H9 (cell line): ENCODE measurements around the gene PRSS50. TPM values are rescaled to one million over a fixed set of nuclear protein-coding genes. Genes with fewer than 3 reads are reported as not detected.

Experiments used
- DNase-seq: peaks from one replicate; pipeline ENCODE4 v3.0.0-alpha.2; 2017
- H2AFZ ChIP-seq: one replicate; pipeline ENCODE4 v1.6.1; 2013; ENCODE audit warnings: mild to moderate bottlenecking, low read length, control low read depth, moderate library complexity
- H2AK5ac ChIP-seq: 2 replicates; pipeline ENCODE4 v1.6.1; 2013; ENCODE audit warnings: low read length, control low read depth, mixed read lengths; ENCODE audit not compliant: insufficient read length
- H2BK120ac ChIP-seq: one replicate; pipeline ENCODE4 v1.6.1; 2013; ENCODE audit warnings: low read depth, mild to moderate bottlenecking, low read length, control low read depth, inconsistent platforms; ENCODE audit not compliant: poor library complexity, severe bottlenecking
- H2BK12ac ChIP-seq: 2 replicates; pipeline ENCODE4 v1.6.1; 2013; ENCODE audit warnings: low read length, control low read depth, mixed read lengths, low read depth; ENCODE audit not compliant: insufficient read length
- H2BK15ac ChIP-seq: 2 replicates; pipeline ENCODE4 v1.6.1; 2013; ENCODE audit warnings: low read depth, low read length, control low read depth
- H2BK20ac ChIP-seq: one replicate; pipeline ENCODE4 v1.6.1; 2013; ENCODE audit warnings: low read depth, mild to moderate bottlenecking, low read length, control low read depth, inconsistent platforms; ENCODE audit not compliant: poor library complexity, severe bottlenecking
- H2BK5ac ChIP-seq: 2 replicates; pipeline ENCODE4 v1.6.1; 2013; ENCODE audit warnings: low read length, control low read depth, mixed read lengths; ENCODE audit not compliant: insufficient read length
- H3K14ac ChIP-seq: 2 replicates; pipeline ENCODE4 v1.6.1; 2013; ENCODE audit warnings: low read length, control low read depth; ENCODE audit not compliant: insufficient read depth
- H3K18ac ChIP-seq: 2 replicates; pipeline ENCODE4 v1.6.1; 2013; ENCODE audit warnings: low read depth, mild to moderate bottlenecking, mixed read lengths, low read length, control low read depth; ENCODE audit not compliant: insufficient read length
- H3K23ac ChIP-seq: 2 replicates; pipeline ENCODE4 v1.6.1; 2013; ENCODE audit warnings: low read length, control low read depth, mixed read lengths, low read depth; ENCODE audit not compliant: insufficient read length
- H3K23me2 ChIP-seq: 2 replicates; pipeline ENCODE4 v1.6.1; 2013; ENCODE audit warnings: low read depth, mild to moderate bottlenecking, mixed read lengths, low read length, control low read depth; ENCODE audit not compliant: insufficient read length, poor library complexity, severe bottlenecking
- H3K27ac ChIP-seq: 2 replicates; pipeline ENCODE4 v1.5.1; 2013; ENCODE audit warnings: low read length, control low read depth, mixed read lengths, low read depth; ENCODE audit not compliant: insufficient read length
- H3K27me3 ChIP-seq: 2 replicates; pipeline ENCODE4 v1.6.1; 2013; ENCODE audit warnings: low read length, control low read depth, inconsistent platforms; ENCODE audit not compliant: insufficient read depth
- H3K4ac ChIP-seq: 2 replicates; pipeline ENCODE4 v1.6.1; 2013; ENCODE audit warnings: low read depth, mild to moderate bottlenecking, control low read depth, inconsistent platforms, low read length, moderate library complexity
- H3K4me1 ChIP-seq: 2 replicates; pipeline ENCODE4 v1.6.1; 2013; ENCODE audit warnings: low read length, control low read depth, inconsistent platforms; ENCODE audit not compliant: insufficient read depth
- H3K4me2 ChIP-seq: 2 replicates; pipeline ENCODE4 v1.6.1; 2013; ENCODE audit warnings: low read length, control low read depth, mixed read lengths; ENCODE audit not compliant: insufficient read length, insufficient read depth
- H3K56ac ChIP-seq: 2 replicates; pipeline ENCODE4 v1.6.1; 2013; ENCODE audit warnings: low read depth, mild to moderate bottlenecking, mixed read lengths, low read length, control low read depth; ENCODE audit not compliant: insufficient read length
- H3K79me1 ChIP-seq: 2 replicates; pipeline ENCODE4 v1.6.1; 2013; ENCODE audit warnings: low read depth, mild to moderate bottlenecking, moderate library complexity, low read length, control low read depth, inconsistent platforms; ENCODE audit not compliant: insufficient read depth, poor library complexity, severe bottlenecking
- H3K79me2 ChIP-seq: 2 replicates; pipeline ENCODE4 v1.6.1; 2013; ENCODE audit warnings: low read length, control low read depth, inconsistent platforms; ENCODE audit not compliant: insufficient read depth
- H3K9ac ChIP-seq: 2 replicates; pipeline ENCODE4 v1.6.1; 2013; ENCODE audit warnings: low read length, control low read depth, mixed read lengths; ENCODE audit not compliant: insufficient read length; ENCODE audit errors: extremely low read depth
- H3K9me3 ChIP-seq: one replicate; pipeline ENCODE4 v1.6.1; 2013; ENCODE audit warnings: low read depth, low read length, inconsistent platforms; ENCODE audit not compliant: control insufficient read depth
- H3T11ph ChIP-seq: one replicate; pipeline ENCODE4 v1.6.1; 2013; ENCODE audit warnings: mild to moderate bottlenecking, low read length, control low read depth, inconsistent platforms
- H4K20me1 ChIP-seq: one replicate; pipeline ENCODE4 v1.6.1; 2013; ENCODE audit not compliant: control insufficient read depth, insufficient read length, insufficient read depth
- H4K5ac ChIP-seq: 2 replicates; pipeline ENCODE4 v1.6.1; 2013; ENCODE audit warnings: low read depth, mild to moderate bottlenecking, mixed read lengths, low read length, control low read depth; ENCODE audit not compliant: insufficient read length
- H4K8ac ChIP-seq: replicated peaks from 2 replicates; pipeline ENCODE4 v1.6.1; 2013; ENCODE audit warnings: low read length, control low read depth, mixed read lengths, low read depth; ENCODE audit not compliant: insufficient read length
- H4K91ac ChIP-seq: 2 replicates; pipeline ENCODE4 v1.6.1; 2013; ENCODE audit warnings: low read depth, mild to moderate bottlenecking, moderate library complexity, mixed read lengths, low read length, control low read depth; ENCODE audit not compliant: insufficient read length
- H3K27ac Mint-ChIP-seq, 3 experiments: 2 replicates in 2 of 3; 3 replicates in 1 of 3; pipeline ENCODE4 v1.8.0; 2020 to 2021; ENCODE audit warnings: mixed read lengths in 3 of 3, mild to moderate bottlenecking in 1 of 3, moderate library complexity in 1 of 3
- H3K27me3 Mint-ChIP-seq: 2 replicates; pipeline ENCODE4 v1.8.0; 2021; ENCODE audit warnings: low read depth, mild to moderate bottlenecking, moderate library complexity, mixed read lengths
- H3K36me3 Mint-ChIP-seq, 3 experiments: 2 replicates in 2 of 3; 3 replicates in 1 of 3; pipeline ENCODE4 v1.8.0; 2020 to 2021; ENCODE audit warnings: low read depth in 3 of 3, mixed read lengths in 3 of 3; ENCODE audit not compliant: insufficient read depth in 1 of 3
- H3K4me1 Mint-ChIP-seq, 2 experiments: 2 replicates each; pipeline ENCODE4 v1.8.0; 2020; ENCODE audit warnings: mixed read lengths in 2 of 2
- H3K4me3 Mint-ChIP-seq, 2 experiments: 2 replicates in 1 of 2; 3 replicates in 1 of 2; pipeline ENCODE4 v1.8.0; 2020 to 2021; ENCODE audit warnings: mild to moderate bottlenecking in 2 of 2, mixed read lengths in 2 of 2, moderate library complexity in 1 of 2
- H3K9me3 Mint-ChIP-seq, 2 experiments: 2 replicates in 1 of 2; 3 replicates in 1 of 2; pipeline ENCODE4 v1.8.0; 2020; ENCODE audit warnings: mild to moderate bottlenecking in 2 of 2, mixed read lengths in 2 of 2, moderate library complexity in 1 of 2
- WGBS: extraction: QIAGEN DNeasy Blood & Tissue Kit; methylation state at CpG from one replicate; pipeline ENCODE4 v1.1.7; 2013; ENCODE audit warnings: missing lambda C conversion rate, low lambda C conversion rate, mixed read lengths; ENCODE audit not compliant: insufficient read length; ENCODE audit errors: extremely low coverage; 5-methylcytosine and 5-hydroxymethylcytosine counted together
- total RNA-seq: library from RNA; stranded (reverse); gene quantifications from 2 replicates; pipeline ENCODE4 v1.2.1, GENCODE V29; 2021
- TF ChIP-seq, protein P1 (sequence below): fragments of 200-600 bp; sonication (generic); conservative IDR thresholded peaks from 3 replicates; pipeline ENCODE4 v1.8.0; 2021; ENCODE audit warnings: antibody characterized with exemption, mild to moderate bottlenecking

PRSS50 gene
- total RNA-seq, 1 experiment from 2014 or later, result 0.24 TPM

DNA sequence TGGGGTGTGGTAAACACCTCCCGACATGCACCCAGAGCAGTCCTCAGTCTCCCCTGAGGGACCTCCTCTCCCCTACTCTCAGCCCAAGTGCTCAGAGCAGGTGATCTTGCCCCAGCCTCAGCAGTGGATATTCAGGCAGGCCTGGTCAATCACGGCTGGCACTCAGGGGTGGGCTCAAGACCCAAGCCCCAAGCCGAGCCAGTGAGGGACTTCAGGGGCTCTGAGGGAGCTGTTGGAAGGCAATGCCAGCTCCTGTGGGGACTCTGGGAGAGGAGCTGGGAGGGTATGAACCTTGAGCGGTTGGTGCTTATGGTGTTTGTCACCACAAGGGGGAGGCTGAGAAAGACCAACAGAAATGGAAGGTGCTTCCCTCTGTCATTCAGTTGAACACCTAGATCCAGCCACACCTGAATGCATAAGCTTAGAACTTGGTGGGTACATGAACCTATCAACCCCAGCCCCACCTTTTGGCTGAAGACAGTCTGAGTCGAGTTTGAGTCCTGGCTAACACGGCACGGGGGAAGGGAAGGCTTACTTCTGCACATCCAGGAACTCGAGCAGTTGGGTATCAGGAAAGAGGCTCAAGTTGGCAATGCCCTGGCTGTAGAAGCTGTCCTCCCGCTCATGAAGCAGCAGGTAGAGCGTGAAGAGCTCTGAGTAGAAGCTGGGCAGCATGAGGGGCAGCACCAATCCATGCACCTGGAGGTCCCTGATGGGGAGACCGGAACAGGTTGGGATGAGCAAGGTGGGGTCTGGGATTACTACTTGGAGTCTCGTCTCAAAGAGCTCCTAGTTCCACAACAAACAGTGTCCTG, 43.4 kb downstream of the PRSS50 start:
- Histone ChIP-seq H2AK5ac (no peak overlapping the region), H4K5ac (no peak overlapping the region), H3K4ac (no peak overlapping the region), H4K91ac (no peak overlapping the region), H3K27me3 (no peaks in the 10 kb centered on the region), H2BK20ac (no peak overlapping the region), H3K79me1 (no peaks in the 10 kb centered on the region), H3K4me2 (no peak overlapping the region), H3K23me2 (no peaks in the 10 kb centered on the region), H3K9me3 (no peaks in the 10 kb centered on the region), H3K79me2 (no peaks in the 10 kb centered on the region), H2BK120ac (no peak overlapping the region), H4K8ac (no peak overlapping the region), H3K27ac (no peak overlapping the region), H3K23ac (no peak overlapping the region), H3K56ac (no peak overlapping the region), H3K14ac (no peak overlapping the region), H2BK15ac (no peak overlapping the region), H3T11ph (no peak overlapping the region), H2AFZ (no peak overlapping the region), H2BK12ac (no peak overlapping the region), H4K20me1 (no peaks in the 10 kb centered on the region), H2BK5ac (no peak overlapping the region), H3K4me1 (no peaks in the 10 kb centered on the region), H3K9ac (no peak overlapping the region), H3K18ac (no peak overlapping the region)
- H3K4me3 Mint-ChIP-seq, result no peak overlapping the region
- no peaks in the 10 kb centered on the region for H3K9me3 Mint-ChIP-seq
- WGBS, result no CpG with 5 or more reads among the region's 12 CpGs
- TF ChIP-seq, protein P1, sequence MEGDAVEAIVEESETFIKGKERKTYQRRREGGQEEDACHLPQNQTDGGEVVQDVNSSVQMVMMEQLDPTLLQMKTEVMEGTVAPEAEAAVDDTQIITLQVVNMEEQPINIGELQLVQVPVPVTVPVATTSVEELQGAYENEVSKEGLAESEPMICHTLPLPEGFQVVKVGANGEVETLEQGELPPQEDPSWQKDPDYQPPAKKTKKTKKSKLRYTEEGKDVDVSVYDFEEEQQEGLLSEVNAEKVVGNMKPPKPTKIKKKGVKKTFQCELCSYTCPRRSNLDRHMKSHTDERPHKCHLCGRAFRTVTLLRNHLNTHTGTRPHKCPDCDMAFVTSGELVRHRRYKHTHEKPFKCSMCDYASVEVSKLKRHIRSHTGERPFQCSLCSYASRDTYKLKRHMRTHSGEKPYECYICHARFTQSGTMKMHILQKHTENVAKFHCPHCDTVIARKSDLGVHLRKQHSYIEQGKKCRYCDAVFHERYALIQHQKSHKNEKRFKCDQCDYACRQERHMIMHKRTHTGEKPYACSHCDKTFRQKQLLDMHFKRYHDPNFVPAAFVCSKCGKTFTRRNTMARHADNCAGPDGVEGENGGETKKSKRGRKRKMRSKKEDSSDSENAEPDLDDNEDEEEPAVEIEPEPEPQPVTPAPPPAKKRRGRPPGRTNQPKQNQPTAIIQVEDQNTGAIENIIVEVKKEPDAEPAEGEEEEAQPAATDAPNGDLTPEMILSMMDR, result peak; percentile 50
- no peaks in the 10 kb centered on the region; the same call in none of the 2 replicates for H3K27me3 Mint-ChIP-seq
- no peak overlapping the region for H3K27ac Mint-ChIP-seq
- peaks cover 0 to 8% (median 0%) of the 10 kb centered on the region in 3 experiments; a peak in 2 of 7 replicates for H3K36me3 Mint-ChIP-seq
- H3K4me1 Mint-ChIP-seq, result peaks cover 3 to 16% of the 10 kb centered on the region in 2 experiments
- DNase-seq, result no peak
